Measurements from ENCODE around the gene NPC2.
"Not testable (repeated sequence)": the region's sequence is repeated elsewhere in the genome, so short reads cannot be mapped to it uniquely, and the experiment has no call there.

Gene NPC2

DNA sequence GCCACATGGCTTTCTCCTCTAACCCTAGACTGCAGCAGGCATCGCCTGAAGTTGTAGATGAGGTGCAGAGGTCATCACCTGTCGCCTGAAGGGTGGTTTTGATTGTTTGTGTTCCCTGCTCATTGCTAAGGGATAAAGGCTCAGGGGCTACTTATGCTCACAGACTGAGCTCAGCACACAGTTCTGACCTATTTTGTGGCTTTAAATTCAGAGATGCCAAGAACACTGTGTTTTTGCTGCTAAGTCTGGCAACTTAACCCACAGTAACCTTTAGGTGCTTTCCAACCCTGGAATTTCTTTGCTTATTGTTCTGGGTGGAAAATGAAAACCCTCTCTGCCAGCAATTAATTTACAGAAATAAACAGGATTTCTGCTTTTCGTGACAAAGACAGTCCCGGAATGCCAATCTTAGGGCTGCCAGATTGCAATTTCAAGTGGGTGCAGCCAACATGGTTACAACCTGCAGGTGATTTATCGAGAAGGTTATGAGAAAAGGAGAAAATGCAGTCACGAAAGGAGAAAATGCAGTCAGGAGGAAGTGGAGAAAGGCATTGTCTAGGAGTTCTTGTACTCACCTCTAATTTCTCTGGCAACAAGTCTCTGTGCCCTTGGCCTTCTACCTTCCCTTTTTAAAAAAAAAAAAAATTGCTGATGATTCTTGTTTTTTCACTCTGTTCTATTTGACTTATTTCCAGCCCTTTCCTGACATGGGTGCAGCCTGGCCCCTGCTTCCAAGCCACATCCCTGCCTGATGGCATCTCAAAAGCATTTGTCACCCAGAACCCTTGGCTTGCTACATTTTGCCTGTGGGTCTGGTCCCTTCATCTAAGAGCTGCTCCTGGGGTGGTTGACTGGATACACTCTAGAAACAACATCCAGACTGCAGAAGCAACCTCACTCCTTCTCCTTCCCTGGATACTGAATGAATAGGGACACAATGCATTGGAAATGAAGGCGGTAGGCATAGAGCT lies 23.3 kb downstream of the NPC2 start:
- DNase-seq (ENCODE audit: low read depth), result no peak

DNA sequence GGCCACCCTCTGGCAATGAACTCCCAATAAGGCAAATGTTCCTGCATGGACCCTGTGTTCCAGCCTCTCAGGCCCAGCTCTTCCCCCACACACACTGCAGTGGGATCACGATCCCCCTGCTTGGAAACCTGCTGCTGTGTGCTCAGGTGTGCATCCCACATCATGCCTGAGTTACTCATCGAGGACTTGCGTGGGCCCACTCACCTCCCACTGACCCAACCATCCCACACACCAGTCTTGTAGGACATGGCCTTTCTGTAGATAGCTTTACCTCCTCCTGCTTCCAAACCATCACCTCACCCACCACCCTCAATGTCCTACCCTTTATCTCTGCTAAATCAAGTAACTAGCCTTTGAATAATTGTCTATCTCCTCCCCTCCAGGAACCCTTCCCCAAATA lies 24.6 kb downstream of the NPC2 start:
- DNase-seq (ENCODE audit: low read depth), result no peak

DNA sequence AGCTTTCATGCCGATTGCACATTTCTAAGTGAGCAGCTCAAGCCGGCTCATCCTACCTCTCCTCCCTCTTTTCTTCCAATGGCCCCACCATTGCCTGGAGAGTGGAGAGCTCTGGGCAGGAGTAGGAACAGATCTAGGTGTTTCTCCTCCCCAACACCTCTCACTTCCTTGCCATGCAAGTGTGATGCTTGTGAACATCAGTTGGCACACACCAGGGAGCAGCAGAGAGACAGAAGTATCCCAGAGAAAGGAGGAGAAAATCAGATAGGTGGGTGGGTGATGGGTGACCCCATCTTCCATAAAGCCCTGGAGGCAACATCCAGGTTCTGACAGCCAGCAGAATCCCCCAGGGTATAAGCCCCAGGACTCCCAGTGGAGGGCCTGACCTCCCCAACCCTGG lies 27.8 kb downstream of the NPC2 start:
- DNase-seq (ENCODE audit: low read depth), result no peak

DNA sequence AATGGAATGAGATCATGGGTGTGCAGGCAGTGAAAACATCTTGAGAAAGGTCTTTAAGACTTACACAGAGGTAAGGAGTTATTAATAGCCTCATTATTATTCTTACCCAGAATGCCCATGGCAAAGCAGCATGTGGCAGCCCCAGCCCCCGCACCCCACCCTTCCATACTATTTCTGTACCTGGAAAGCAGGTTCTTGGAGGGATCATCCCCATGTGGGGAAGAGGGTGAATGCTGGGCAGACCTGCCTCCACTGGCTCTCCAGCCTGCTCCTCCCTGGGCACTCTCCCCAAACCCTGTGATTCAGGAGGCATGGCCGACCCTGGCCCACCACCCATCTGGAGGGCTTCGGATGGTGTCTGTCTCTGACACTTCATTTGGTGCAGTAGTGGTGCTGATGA lies 28.3 kb downstream of the NPC2 start:
- DNase-seq (ENCODE audit: low read depth), result no peak

DNA sequence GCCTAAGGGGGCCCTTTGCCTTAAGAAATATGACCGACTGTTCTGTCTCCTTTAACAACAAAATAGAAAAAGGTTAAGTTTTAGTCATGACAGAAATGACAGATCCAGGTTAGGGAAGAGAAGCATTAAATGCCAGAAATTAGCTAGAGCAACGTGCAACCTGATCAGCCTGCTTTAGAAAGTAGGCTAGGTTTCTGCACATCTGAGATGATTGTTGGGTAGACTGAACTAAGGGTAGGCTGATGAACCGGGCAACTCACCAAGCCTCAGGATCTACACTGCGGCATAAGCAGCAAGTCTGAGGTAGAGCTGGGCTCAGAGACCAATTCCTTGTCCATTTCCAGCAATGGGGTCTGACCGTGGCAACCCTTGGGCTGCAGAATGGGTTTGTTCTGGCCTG lies 29.4 kb downstream of the NPC2 start:
- no peak for DNase-seq (ENCODE audit: low read depth)

DNA sequence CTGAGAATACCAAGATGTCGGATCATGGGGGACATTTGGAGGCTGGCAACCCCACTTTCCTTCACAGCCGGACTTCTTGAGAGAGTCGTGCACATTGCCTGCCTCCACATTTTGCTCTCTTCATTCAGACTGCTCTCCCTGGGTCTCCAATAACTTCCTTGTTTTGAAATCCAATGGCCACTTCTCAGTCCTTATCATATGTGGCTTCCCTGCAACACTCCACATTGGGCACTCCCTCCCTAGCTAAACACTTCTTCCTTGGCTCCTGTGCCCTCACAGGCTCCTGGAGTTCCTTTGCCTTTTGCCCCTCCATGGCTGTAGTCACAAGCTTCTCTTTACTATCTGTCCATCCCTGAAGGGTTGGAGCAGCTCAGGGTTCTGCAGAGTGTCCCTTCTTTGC lies 30.1 kb downstream of the NPC2 start:
- DNase-seq (ENCODE audit: low read depth), result no peak

DNA sequence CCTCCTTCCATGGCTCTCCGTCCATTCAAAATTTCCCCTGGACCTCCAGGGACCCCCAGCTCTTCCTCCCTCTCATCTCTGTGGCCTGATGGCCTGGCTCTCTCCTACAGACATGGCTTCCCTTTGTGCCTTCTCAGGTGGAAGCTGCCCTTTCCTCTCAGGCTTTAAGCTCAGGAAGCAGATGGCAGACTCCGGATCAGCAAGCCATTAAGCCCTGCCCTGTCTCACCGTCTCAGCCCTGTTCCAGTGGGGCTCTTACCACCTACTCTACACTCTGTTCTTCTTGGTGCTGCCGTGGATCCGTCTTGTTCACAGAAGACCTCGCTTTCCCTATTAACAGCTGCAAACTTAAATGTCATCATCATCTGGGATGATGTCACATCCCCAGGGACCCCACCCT lies 33.1 kb downstream of the NPC2 start:
- DNase-seq (ENCODE audit: low read depth), result no peak

DNA sequence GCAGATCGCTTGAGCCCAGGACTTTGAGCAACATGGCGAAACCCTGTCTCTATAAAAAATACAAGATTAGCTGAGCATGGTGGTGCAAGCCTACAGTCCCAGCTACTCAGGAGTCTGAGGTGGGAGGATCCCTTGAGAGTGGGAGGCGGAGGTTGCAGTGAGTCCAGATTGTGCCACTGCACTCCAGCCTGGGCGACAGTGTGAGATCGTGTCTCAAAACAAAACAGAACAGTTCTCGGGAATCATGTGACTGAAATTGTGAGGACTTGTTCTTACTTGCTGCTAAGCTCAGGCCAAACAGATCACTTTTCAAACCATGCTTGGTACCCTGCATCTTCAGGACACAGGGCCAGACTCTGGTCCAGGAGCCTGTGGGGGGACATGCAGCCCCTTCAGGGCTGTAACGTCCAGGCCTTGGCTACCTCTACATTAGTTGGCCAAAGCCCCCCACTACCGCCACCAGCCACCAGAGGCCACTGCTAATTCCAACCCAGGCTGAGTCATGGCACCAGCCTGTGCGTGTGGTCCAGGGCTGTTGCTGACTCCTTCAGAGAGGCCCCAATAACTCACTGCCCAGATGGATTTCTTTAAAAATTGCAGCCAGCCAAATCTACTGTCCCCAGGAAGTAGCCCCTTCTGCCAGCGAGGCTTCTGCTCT lies 33.7 kb downstream of the NPC2 start:
- no peak for DNase-seq (ENCODE audit: low read depth)

DNA sequence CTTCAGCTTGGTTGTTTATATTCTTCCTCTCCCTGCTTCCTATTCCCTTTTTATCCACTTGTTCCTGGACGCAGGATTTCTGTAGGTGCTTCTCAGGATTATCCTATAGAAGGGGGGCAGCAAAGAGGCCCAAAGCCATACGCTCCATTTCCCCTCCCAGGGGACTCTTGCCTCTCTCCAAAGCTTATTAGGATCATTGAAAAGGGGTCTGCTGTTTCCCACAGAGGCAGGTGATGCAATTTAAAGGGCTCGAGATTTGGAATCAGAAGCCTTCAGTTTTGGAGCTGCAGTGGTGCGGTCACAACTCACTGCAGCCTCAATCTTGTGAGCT lies 35.6 kb downstream of the NPC2 start:
- no peak for DNase-seq (ENCODE audit: low read depth)

DNA sequence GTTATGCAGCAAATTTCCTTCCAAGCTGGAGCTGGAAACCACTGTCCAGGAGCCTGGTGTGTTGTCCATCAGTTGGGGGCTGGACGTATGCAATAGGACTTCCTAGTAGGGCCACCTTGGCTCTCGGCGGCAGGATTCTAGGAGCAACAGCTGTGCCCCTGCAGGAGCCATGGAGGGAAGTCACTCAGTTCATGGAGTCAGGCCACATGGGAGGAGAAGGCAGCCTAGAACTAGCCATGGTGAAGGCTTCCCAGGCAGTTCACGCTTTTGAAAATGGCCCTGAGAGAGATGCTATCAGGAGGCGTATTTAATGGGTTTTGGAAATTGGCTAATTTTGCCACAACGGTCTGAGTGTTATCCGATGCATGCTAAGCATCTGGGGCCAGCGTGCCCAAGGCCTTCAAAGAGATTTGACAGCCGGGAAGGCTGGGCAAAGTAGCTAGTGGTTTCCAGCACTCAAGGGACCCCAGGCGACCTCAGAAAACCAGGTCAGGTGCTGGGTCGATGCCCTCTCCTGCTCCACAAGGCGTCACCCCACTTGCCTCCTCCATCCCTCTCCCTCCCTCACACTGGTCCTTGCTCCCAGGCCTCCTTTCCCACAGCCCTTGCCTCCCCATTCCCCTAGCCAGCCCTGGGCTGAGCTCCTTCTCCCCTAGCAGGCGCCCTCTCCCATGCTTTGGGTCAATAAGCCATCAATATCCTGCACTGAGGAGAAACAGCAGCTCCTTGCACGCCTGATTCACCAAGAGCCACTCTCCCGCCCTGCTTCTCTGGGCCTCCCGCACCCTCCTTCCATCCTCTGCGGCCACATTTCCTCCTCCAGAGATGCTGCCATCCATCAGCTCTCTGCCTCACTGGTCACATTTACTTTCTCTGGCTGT lies 36.2 kb downstream of the NPC2 start:
- DNase-seq (ENCODE audit: low read depth), result no peak

DNA sequence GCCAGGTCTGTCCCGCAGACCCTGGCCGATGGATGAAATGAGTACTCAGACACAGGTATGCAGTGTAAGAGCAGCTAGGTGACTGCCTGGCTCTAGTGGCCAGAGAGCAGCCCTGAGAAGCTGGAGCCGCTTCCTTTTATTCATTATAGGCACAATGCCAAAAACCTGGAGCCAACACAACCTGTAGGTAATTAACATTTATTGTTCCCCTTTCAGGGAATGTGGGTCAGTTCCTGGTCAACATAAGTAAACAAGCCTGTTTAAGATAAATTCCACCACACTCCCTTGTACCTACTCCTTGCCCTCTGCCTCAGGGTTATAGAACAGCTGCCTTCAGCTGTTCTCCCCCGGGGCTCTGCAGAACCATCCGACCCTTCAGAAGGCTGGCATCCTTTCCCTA lies 38.7 kb downstream of the NPC2 start:
- DNase-seq (ENCODE audit: low read depth), result not testable (repeated sequence)

DNA sequence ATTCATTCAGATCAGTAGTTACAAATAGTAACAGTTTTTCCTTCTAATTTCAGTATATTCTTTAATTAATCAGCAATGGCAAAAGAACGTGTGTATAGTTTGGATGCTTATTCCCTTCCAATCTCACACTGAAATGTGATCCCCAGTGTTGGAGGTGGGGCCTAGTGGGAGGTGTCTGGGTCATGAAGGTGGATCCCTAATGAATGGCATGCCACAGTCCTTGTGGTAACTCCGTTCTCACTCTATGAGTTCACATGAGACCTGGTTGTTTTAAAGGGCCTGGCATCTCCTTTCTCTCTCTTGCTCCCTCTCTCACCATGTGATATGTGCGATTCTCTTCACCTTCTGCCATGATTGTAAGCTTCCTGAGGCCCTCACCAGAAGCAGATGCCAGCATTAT lies 48.2 kb downstream of the NPC2 start:
- DNase-seq (ENCODE audit: low read depth), result no peak

DNA sequence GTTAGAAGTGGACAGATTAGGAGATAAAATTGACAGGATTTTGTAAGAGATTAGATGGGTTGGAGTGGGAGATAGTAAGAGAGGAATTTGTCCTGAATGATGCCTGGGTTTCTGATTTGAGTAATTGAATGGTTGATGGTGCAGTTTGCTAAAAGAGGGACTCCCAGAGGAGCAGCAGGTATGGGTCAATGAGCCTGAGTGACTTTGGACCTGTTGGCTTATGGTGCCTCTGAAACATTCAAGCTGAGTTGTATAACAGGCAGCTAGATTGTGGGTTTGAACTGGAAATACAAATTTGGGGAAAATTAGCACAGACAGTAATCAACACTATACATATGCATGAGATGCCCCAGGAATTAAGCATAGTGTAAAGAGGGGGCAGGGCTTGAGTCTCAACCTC lies 50.3 kb downstream of the NPC2 start:
- DNase-seq (ENCODE audit: low read depth), result no peak

DNA sequence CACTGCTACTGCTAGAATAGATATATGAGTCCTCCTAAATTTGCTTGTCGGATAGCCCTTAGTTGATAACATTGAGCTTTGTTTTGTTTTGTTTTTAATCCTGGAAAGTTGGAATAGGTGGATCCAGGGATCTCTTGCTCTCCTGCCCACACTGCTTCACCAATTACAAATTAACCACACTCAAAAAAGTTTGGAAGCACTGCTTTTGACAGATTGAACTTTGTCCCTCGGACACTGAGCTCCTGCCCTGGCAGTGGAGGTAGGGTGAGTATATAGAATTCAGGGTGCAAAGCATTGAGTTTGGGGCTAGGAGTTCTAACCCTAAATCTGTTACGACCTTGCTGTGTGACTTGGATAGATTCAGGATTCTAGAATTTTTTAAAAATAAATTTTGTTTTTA lies 52.0 kb downstream of the NPC2 start:
- no peak for DNase-seq (ENCODE audit: low read depth)

DNA sequence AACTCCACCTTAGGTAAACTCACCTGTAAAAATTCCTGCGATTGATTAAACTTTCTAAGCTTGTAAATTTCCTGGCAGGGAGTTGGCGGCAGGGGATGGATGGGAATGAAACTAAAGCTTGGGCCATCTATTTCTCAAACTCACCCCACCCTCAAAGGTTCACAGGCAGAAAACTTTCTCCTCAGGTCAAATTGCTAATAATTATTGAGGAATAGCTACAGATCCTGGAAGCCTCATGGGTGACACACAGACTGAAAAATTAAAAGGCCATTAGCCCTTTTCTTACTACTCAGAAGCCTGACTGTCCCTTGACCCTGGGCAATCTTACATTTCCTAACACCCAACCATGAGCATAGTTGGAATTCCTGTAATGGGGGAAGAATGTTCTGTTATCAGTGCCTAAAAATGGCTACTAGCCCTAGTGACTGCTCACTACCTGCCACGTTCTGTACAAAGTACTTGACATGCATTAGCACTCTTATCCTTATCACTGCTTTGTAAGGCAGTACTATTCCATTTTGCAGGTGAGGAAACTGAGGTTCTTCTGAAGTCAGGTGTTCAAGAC lies 54.7 kb downstream of the NPC2 start:
- no peak for DNase-seq (ENCODE audit: low read depth)

DNA sequence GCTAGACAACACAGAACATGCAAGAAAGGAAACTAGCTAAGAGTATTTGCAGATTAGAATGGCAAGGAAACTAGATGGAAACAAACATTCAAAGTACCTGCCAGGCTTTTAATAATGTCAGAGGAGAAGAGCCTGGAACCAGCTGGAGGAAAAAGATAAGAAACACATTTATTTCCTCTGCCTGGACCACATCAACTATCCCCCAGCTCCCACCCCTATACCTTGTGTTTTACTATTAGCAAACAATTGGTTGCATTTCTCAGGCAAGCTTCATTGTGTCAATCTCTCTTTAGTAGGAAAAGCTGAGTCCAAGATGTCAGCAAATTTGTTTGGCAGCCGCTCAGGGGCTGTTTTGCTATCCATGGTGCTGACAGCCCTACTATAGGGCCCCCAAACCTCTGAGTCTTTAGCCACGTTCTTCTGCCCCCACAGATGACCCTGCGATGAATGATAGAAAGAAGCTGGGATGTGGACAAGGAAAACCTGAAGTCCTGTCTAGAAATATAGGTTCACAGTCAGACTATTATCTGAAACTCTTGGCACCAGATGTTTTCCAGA lies 55.5 kb downstream of the NPC2 start:
- DNase-seq (ENCODE audit: low read depth), result no peak

DNA sequence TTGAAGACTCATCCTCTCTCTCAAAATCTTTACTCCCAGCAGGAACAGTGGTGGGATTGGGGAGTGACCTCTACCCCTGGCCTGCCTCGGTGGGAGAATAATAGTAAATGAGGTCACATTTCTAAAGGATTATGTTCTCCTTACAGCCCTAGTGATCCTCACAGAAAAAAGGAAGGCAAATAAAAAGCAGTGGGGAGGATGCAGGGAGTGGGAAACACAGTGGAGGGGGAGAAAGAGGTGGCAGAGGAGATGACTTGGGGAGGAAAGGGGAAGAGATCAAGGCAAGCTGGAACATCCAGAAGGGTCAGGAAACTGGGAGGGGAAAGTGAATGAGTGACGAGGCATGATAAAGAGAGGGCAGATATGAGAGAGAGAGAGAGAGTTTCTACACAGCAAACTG lies 58.8 kb downstream of the NPC2 start:
- no peak for DNase-seq (ENCODE audit: low read depth)

DNA sequence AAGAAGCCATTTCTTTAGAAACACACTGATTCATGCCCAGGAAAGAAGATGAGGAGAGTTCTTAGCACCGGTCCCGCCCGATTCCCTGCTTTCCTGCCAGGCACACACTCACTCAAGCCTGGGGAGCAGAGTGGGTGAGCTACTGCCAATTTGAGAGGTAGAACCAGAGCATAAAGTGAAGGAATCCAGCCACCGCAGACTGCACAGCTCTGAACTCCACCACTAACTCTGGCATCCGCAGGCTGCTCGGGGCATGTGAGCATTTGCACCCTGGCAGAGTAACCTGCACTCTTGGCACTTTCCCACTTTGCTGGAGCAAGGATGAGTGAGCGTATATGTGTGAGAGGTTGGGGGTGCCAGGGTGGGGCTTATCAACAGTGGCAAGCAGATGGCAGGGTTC lies 63.1 kb downstream of the NPC2 start:
- DNase-seq (ENCODE audit: low read depth), result no peak
